Measurements from ENCODE around the gene SORCS3.

SORCS3 gene

GRCh38 chr10:104648421-104648820 is 7.3 kb downstream of the SORCS3 start:
- DNase-seq: no peak

DNA sequence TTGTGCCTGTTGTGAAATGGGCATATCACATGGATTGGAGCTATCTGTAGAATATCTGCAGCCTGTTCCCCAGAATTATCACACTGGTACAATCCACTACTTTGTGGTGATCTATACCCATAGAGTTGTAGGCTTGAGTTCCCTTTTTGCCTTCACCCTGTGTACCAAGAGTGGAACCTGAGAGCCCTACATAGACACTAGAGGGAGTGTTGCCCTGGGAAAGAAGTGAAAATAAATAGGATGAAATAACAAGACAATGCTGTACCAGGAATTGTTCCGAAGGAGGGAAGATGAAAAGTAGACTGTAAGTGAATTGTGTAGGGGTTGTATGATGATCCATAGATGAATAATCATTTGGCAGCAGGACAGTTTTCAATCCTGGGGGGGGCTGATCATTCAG is 9.0 kb downstream of the SORCS3 start:
- DNase-seq: no peak

DNA sequence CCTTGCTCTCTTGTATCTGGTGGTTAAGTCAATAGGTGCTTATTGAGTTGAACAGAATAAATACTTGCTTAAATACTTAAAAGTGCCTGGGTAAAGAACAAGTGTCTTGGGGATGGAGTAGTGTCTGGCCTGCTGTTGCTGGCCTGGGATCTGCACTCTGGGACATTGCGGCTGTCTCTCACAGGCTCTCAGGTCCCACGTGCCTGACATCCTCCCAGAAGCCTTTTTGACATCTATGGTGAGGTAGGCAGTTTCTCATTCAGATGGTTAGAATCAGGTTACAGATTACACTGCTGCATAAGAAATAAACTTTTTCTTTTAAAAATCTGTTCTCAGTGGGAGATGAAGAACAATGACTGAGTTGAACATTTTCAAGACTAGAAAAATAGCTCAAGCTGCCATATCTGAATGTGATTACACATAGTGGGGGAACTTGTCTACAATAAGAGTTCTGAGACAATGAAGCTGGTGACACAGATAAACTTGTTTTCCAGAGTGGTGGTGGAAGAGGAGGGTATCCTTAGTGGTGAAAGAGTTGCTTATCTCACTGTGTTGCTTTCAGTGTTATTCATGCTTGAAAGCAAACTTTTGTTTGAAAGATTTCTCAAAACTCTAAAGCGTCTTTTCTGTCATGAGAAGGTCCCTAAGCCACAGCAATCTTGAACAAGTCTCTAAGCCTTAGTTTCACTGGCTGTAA is 9.7 kb downstream of the SORCS3 start:
- no peak for DNase-seq

GRCh38 chr10:104657036-104657435 is 15.9 kb downstream of the SORCS3 start:
- DNase-seq: no peak

GRCh38 chr10:104657457-104657856 is 16.4 kb downstream of the SORCS3 start:
- no peak for DNase-seq

- DNase-seq: no peak
These were observed 17.0 kb downstream of the SORCS3 start for GRCh38 chr10:104658067-104658466.

- no peak for DNase-seq
These were observed 18.7 kb downstream of the SORCS3 start for GRCh38 chr10:104659809-104660208.

DNA sequence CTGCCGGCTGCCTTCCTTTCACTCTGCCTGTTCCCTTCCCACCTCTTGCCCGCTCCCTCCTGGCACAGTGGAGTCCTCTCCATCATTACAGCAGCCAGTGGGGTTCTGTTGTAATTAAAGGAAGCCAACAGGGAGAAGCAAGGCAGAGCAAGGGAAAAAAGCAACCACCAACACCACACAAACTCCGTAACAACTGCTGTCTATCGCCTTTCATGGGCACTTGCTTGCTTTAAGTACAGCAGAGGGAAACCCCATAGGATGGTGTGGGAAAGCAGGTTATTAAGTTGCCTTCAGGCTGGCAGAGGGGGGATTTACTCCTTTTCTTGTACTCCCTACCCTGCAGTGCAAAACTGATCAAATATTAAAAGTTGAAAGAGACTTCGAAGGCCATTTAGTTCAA is 22.0 kb downstream of the SORCS3 start:
- no peak for DNase-seq

DNA sequence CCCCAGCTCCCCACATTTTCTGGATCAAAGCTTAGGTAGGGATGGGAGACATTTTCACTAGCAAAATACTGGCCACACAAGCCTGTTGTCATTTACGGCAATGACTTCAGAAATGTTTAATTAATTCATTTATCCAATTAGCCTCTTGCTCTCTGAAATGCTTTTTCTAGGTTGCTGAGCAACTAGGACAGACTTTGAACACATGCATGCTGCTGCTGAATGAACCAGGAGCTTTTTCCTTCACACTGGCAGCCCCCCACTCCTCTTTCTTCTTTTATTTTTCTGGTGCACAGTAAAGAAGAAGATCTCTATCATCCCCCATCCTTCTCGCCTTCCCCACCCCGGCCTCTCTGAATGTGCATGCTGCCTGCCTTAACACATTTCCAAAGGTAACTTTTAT is 22.5 kb downstream of the SORCS3 start:
- DNase-seq: no peak

- DNase-seq: no peak
These were observed 23.1 kb downstream of the SORCS3 start for GRCh38 chr10:104664205-104664604.

DNA sequence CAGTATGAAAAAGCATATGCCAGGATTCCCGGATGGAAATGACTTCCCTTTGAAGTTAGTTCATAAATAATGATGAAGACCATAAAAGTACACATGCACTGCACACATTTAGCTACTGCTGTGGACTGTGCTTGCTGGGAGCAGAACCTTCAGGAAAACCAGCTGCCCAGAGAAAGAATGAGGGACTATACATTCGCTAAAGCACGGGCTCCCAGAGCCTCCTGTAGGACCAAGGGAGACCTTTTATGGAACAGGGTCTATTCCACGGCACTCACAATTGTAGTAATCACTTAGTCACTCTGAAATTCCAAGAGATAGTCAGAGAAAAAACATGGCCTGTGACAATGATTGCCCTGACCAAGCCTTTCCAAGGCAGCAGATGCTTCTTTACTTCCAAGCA is 24.1 kb downstream of the SORCS3 start:
- DNase-seq: no peak

DNA sequence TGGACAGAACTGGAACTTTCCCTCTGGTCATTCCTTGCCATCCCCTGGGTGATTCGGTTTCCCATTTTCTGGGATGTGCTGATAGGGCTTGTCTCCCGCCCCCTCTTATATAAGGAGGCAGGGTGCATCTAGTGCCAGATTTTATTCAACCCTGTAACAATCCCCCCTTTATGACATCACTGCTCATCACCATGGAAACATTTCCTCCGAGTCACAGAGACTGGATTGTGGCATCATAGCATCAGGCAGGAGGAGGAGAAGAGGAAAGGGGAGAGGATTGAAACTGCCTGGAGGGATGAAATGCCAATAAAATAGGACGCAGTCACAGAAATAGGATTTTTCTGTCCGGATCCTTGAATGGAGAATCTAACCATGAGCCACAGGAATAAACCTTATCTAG is 25.0 kb downstream of the SORCS3 start:
- no peak for DNase-seq

- no peak for DNase-seq
These were observed 35.8 kb downstream of the SORCS3 start for GRCh38 chr10:104676874-104677273.

DNA sequence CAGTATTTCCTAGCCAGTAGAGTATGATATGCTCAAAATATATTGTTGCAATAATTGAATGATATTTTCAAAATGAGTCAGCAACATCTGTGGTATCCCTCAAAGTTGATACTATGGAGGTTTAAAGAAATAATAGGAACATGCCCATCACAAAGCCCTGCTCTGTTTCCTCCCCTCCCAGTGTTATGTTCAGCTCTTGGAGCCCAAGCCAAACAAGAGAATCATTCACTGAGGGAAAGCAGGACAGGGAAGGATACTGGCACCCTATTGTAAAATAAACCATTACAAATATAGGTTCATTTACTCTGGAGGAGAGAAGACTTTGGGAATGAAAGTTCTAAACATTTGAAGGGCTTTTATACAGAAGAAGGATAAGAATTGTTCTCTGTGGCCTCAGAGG is 37.6 kb downstream of the SORCS3 start:
- DNase-seq: no peak

- DNase-seq: no peak
These were observed 39.6 kb downstream of the SORCS3 start for GRCh38 chr10:104680467-104681401.

- DNase-seq: no peak
These were observed 40.4 kb downstream of the SORCS3 start for GRCh38 chr10:104681485-104681884.

DNA sequence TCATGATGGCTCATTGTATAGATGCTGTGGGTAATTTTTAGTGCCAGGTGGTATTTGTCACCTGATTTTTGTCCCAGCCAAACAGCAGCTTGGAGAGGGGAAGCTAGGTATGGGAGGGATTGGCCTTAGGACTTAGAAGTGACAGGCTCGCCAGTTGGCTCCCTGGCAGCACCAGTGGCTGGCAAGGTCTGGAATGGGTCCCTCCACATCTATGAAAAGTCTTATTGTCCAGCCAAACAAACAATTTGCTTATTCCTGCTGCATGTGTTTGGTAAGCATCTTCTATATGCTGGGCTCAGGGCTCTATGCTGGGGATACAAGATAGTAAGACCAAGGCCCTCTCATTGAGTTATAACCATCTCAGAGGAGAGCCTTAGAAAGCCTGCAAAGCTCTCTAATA is 42.5 kb downstream of the SORCS3 start:
- no peak for DNase-seq

- no peak for DNase-seq
These were observed 45.7 kb downstream of the SORCS3 start for GRCh38 chr10:104686829-104687228.

- DNase-seq: no peak
These were observed 47.4 kb downstream of the SORCS3 start for GRCh38 chr10:104688251-104689042.

DNA sequence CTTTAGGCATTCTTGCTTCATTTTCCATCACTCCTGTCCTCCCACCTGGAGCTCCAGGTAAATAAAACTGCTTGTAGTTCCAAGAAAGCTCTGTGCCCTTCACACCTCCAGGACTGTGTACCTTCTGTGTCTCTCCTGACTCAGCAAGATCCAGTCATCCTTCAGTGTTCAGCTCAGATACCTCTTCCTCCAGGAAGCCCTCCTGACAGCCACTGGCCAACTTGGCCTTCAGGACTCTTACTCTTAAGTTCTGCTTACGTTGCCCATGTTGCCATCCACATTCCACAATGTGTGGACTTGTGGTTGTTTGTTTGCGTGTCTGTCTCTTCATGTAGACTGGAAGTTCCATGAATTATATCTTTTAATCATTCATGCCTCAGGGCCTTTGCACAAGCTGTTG is 48.0 kb downstream of the SORCS3 start:
- no peak for DNase-seq

DNA sequence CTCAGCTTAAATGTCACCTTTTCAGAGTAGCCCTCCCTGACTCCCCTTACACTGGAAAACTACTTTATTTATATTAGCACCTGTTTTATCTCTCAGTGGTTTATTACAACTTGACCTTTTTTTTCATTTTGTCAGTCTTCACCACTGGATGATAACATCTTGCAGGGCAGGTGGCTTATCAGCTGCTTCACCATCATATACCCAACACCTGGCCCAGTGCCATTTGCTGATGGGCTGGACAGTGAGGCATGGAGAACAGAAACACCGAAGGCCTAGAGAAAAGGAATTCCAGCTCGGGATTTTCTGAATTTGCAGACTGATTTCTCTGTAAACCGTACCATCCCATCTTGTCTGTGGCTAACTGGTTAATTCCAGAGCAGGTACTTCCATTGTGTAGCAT is 48.5 kb downstream of the SORCS3 start:
- no peak for DNase-seq

DNA sequence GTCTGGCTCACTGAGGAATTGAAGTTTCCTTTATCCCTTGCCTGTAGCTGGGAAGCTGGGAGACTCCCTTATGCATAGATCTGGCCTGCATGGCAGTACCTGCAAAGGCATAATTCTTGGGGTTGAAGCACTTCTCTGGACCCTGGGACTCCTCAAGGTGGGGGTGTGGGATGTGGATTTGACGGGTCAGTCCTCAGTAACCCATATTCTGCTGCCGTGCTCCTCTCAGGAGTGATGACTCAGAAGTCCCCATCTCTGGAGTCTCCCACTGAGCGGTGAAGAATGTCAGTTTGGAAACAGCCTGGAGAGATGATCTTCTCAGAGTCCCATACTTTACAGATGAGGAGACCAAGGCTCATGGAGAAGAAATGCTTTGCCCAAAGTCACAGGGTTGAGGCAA is 49.0 kb downstream of the SORCS3 start:
- no peak for DNase-seq

DNA sequence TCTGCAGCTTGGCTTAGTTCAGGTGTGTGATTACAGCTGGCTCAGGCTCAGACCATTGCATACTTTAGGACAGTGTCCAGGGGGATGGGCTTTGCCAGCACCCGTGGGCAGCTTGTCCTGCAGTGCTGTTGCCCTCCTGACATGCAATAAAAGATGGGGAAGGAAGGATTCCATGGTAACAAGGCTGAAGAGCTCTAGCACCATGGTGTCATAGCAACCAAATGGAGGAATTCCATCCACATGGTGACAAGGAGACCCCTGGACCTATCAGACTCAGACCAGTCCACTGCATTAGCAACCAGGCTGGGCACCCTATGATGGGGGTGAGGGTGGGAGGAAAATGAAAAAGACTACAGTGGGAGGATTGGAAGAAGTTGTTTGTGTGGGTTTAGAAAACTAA is 49.9 kb downstream of the SORCS3 start:
- DNase-seq: no peak

- no peak for DNase-seq
These were observed 53.0 kb downstream of the SORCS3 start for GRCh38 chr10:104694074-104694473.
